OCI-LY1 (cell line): ENCODE measurements around the gene PAPOLB.

Experiments used
- EZH2 ChIP-seq: fragments of 200-600 bp; sonication (generic), shearing (Covaris generic); IDR thresholded peaks from 2 replicates; pipeline ENCODE4 v1.8.0; 2017; ENCODE audit warnings: borderline replicate concordance, mixed run types, mild to moderate bottlenecking, antibody characterized with exemption, low read length, moderate library complexity, mixed read lengths
- TF ChIP-seq, protein P1 (sequence below): fragments of 200-600 bp; sonication (generic), shearing (Covaris generic); IDR thresholded peaks from 2 replicates; pipeline ENCODE4 v1.5.1; 2017; ENCODE audit warnings: mild to moderate bottlenecking, antibody characterized with exemption, low read length, moderate library complexity, mixed read lengths

GRCh38 chr7:4868493-4868892 lies 6.7 kb upstream of the PAPOLB start:
- TF ChIP-seq, protein P1, sequence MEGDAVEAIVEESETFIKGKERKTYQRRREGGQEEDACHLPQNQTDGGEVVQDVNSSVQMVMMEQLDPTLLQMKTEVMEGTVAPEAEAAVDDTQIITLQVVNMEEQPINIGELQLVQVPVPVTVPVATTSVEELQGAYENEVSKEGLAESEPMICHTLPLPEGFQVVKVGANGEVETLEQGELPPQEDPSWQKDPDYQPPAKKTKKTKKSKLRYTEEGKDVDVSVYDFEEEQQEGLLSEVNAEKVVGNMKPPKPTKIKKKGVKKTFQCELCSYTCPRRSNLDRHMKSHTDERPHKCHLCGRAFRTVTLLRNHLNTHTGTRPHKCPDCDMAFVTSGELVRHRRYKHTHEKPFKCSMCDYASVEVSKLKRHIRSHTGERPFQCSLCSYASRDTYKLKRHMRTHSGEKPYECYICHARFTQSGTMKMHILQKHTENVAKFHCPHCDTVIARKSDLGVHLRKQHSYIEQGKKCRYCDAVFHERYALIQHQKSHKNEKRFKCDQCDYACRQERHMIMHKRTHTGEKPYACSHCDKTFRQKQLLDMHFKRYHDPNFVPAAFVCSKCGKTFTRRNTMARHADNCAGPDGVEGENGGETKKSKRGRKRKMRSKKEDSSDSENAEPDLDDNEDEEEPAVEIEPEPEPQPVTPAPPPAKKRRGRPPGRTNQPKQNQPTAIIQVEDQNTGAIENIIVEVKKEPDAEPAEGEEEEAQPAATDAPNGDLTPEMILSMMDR = no peak
- no peak for TF ChIP-seq EZH2
